LNCAP (cell line): ENCODE measurements around the gene EWSR1.

Source experiments
- TF ChIP-seq, protein P1 (sequence below): fragments of 450-650 bp; IDR thresholded peaks from 2 replicates; pipeline ENCODE4 v1.5.1; 2017; ENCODE audit warnings: mild to moderate bottlenecking

Gene EWSR1

DNA sequence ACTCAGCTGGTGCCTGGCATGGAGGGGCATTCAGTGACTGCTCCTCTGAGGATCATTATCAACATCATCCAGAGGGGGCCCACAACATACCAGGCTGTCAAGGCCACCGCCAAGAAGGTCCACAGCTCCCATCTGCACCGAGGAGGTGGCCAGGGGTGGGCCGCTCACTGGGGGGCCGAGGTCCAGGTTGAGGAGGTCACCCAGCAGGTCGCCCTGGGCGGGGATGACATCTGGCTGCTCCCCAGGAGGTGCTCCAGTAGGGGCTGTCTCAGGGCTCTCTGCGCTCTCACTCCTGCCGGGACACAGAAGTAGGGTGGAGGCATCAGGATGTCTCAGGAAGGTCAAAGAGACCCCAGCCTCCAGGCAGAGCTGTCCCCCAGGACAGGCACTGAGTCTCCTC, 72.5 kb downstream of the EWSR1 start:
- TF ChIP-seq, protein P1, sequence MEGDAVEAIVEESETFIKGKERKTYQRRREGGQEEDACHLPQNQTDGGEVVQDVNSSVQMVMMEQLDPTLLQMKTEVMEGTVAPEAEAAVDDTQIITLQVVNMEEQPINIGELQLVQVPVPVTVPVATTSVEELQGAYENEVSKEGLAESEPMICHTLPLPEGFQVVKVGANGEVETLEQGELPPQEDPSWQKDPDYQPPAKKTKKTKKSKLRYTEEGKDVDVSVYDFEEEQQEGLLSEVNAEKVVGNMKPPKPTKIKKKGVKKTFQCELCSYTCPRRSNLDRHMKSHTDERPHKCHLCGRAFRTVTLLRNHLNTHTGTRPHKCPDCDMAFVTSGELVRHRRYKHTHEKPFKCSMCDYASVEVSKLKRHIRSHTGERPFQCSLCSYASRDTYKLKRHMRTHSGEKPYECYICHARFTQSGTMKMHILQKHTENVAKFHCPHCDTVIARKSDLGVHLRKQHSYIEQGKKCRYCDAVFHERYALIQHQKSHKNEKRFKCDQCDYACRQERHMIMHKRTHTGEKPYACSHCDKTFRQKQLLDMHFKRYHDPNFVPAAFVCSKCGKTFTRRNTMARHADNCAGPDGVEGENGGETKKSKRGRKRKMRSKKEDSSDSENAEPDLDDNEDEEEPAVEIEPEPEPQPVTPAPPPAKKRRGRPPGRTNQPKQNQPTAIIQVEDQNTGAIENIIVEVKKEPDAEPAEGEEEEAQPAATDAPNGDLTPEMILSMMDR: no peak

DNA sequence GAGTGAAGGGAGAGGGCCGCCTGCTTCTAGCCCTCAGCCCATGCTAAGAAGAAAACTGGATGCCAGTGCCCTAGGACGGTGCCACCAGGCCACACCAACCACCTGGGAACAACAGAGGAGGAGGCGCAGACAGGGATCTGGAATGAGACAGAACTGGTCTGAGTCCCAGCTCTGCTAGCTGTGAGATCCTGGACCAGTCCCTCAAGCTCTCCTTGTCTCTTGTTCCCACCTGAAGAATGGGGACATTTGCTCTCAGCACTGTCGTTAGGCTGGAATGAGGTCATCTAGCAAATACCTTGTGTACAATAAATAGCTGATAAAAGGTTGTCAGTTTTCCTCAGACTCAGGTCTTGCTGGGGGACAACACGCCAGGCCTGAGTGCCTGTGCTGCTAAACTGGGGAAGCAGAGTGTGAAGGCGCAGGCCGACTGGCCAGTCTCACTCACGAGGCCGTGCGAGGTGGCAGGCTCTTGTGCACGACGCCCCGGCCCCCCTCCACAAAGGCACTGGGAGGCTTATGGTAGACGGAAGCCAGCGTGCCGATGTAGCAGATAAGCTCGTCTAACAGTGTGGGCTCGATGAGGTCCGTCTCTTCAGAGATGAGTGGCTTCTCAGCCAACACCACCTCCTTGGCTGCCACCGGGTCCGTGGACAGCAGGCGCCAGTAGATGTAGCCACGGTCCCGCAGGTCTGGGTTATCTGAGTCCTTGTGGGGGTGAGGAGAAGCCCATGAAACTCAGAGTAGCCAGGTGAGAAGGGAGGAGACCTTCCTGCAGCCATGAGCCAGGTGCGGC, 73.2 kb downstream of the EWSR1 start:
- TF ChIP-seq, protein P1: no peak

DNA sequence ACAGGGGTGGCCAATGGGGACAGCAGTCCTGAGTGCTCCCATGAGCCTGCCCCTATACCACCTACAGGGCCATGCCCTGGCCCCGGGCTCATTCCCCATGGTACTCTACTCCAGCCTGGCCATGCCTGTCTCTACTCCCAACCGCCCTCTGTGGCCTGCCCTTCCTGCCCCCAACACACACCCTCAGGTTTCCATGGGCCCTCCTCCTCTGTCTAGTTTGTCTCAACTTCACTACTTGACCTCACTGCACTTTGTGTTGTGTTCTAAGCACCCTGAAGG, 73.7 kb downstream of the EWSR1 start:
- TF ChIP-seq, protein P1: no peak

DNA sequence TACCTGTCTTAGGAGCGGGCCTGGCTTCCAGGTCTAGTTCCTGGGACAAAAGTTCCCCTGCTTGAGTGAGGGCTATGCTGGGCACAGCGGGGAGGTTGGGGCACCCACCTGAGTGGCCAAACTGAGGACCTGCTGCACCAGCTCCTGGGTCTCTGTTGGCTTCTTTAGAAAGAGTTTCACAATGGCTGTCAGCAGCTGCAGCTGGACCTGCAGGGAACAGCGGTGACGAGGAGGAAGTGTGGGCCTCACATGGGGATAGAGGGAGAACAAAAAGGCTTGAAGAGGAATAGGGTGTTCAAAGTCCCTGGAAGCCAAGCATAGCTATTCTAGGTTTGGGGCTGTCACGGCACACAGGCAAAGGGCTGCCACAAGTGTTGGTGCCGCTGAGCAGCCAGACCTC, 74.1 kb downstream of the EWSR1 start:
- TF ChIP-seq, protein P1: no peak

DNA sequence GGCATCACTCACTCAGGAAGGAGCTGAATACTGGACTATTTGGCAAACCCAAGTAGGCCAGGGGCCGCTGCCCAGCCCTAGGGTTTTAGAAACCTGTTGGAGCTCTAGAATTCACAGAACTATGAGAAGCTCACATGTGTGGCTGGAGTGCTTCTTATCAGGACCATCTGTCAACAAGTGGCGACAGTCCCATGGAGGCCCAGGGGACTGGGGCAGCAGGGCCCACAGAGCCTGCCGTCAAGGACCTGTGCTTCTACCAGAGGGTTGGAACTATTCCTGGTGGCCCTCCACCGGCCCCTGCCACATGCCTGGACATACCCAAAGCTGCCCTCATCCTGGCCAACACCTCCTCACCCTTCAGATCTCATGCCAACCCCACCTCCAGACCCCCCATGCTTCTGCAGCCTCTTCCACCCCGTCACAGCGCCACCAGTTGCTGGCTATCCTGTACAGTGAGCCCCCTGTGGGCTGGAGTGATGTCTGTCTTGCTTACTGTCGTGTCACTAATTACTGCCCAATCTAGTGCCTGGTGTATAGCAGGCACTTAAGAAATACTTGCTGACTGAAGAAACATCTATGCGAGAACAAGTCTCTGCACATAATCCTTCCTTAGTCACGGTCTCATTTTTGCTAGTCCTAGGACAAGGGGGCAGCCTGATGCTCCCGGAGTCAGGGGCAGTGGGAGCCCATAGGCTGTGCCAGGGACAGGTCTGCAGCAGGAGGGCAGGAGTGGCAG, 74.7 kb downstream of the EWSR1 start:
- TF ChIP-seq, protein P1: no peak

DNA sequence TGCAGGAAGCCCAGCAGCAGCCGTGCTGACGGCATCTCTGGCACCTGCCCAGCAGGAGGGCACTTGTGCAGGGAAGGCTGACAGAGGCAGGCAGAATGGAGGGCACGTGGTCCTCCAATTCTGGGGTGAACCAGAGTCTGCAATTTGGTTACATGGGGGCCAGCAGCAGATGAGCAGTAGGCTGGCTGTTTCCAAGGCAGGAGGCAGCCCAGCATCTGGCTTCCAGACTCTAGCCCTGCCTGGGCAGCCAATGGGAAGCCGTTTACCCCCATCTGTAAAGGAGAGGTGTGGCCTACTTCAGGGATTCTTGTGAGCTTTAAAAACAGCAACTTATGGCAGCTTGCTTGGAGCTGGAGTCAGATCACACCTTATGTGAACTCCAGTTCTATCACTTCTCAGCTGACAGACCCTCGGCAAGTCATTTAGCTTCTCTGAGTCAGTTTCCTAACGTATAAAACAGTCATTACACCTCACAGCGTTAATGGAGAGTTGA, 75.3 kb downstream of the EWSR1 start:
- TF ChIP-seq, protein P1: no peak

DNA sequence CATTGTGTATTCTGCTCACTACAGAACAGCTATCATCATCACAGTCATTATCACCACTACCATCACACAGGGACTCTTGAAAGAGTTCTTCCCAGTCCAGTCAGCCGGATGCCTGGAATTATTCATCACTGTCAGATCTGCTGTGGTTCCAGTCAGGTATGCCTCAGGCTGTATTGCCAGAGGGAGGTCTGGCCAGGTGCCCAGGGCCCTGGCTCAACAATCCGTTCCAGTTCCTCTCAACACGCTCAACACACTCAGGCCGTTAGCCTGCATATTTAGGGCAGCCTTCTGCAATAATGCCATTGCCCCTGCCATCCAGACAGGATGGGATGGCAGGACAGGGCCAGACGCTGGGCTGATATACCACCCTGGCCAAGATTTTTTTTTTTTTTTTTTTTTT, 76.1 kb downstream of the EWSR1 start:
- TF ChIP-seq, protein P1: no peak
